GM21825 (cell line): ENCODE data around the gene RNF114.
"Not testable (repeated sequence)": the region's sequence is repeated elsewhere in the genome, so short reads cannot be mapped to it uniquely, and the experiment has no call there.

Experiments used
- ATAC-seq: cut with Tn5 transposase; IDR thresholded peaks from one replicate; pipeline ENCODE4 v1.9.1; 2021; ENCODE audit warnings: mild to moderate bottlenecking, moderate library complexity; ENCODE audit not compliant: unreplicated experiment

Gene RNF114

DNA sequence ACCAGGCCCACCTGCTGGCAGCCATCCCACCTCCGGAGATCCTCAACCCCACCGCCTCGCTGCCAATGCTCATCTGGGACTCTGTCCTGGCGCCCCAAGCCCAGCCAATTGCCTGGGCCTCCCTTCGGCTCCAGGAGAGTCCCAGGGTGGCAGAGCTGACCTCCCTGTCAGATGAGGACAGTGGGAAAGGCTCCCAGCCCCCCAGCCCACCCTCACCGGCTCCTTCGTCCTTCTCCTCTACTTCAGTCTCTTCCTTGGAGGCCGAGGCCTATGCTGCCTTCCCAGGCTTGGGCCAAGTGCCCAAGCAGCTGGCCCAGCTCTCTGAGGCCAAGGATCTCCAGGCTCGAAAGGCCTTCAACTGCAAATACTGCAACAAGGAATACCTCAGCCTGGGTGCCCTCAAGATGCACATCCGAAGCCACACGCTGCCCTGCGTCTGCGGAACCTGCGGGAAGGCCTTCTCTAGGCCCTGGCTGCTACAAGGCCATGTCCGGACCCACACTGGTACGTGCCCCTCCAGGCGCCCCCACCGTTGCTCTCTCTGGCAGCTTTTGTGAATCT lies 47.7 kb downstream of the RNF114 start:
- ATAC-seq, result no peak

DNA sequence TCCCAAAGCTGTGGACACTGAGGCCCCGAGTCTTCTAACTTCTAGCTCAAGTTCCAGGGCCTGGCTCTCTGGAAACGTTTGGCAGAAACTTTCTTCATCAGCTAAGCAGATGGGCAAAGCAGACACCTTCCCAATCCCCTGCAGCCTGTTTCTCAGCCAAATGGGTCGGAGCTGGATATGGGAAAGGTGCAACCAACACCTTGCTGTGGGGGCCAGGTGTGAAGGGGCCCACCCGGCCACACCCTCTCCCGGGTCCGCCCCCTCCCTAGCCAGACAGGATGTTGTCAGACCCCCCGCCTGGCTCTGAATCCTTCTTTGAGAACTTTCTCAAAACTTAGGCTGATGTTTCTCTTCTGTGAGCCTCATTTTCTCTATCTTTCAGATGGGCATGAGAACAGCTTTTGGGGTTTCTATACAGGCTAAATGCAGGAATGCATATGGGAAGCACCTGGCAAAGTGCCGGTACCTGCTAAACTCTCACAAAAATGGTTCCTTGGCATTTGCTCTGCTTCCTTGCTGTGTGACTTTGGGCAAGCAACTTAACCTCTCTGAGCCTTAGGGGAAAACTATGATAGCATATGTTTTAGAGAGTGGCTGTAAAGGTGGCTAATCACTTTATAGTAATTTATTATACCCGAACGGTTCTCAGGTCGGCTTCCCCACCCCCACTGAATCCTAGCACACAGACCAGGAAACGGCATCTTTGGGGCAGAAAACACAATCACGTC lies 48.4 kb downstream of the RNF114 start:
- ATAC-seq, result no peak

DNA sequence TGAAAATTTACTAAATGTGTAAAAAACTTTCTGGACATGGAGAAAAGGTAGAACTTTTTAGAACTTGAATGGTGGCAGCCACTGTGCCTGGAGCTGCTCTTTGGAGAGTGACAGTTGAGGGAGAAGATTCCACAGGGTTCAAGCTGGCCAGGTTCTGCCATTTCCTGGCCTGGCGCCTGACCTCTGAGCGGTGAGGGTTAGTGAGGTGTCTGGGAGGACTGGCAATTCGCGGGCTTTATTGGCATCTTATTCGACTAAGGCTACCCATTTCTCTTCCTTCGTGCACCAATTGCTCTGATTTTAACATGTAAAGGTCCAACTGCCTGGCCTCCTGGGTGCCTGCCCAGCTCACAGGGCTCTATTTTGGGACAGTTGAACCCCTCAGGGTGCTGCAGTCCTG lies 49.0 kb downstream of the RNF114 start:
- no peak for ATAC-seq

DNA sequence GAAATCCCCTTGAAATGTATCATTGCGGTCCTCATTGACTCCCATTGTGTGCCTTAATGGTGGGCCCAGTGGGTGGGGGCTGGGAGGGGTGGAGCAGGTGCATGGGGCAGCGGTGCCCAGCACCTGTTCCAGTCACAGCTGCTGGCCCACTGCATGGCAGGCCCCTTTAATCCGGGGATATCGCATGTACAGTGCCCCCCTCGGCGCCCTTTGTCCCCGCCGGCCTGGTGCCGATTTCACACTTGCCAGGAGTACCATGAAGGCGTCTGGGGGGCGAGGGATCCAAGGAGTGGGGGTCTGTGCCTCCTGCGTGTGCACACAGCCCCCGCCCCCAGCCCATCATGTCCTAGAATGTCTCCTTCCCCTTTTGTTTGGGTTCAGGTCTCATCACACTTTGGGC lies 49.4 kb downstream of the RNF114 start:
- ATAC-seq, result no peak

DNA sequence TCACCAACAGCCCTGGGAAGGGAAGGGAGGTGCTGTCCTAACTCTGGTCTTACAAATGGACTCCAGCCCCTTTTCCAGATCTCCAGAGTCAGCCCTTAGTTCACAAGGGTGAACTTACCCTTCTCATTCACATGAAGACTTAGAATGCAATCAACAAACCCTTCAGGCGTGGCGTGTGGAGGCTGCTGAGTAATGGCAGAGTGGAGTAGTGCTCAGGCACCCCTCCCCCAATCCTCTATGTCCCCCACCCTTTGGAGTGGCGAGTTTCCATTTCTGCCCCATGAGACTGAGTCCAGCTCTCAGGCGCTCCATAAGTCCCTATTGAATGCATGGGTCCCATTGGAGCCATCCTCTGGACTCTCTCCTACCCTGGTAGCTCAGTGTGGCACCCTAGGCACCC lies 49.9 kb downstream of the RNF114 start:
- no peak for ATAC-seq

DNA sequence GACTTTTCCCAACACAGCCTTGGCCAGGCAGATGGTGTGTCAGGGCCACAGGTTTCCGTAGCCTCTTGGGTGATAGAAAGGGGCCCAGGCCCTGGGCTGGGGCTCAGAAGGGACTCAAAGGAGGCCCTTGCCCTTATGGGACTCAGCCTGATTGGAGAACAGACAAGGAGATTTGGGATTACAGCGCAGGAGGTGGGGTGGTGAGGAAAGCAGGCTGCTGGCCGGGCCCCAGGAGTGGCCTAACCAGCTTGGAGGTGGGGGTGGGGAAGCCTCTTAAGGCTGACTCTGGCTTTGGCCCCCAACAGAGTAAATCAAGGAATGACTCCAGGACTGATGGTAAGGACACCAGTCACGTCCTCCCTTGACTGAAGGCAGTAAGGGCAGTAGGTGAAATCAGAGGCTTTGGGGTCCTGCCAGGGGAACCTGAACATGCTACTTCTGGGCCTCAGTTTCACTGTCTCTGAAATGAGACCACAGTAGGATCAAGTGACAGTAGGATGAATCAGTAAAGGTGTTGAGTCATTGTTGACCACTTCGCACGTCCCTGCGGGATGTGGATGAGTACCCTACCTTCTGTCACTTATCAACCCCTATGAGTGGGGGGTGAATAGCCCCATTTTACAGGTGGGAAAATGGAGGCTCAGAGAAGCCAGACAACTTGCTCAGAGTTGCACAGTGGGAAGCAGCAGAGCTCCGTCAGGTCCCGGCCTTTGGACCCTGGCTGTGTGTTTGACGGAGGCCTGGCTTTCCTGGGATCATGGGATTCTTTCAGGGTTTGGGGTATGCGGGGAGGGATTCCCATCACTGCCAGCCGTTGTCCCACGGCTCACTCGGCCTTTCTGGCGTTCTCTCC lies 51.0 kb downstream of the RNF114 start:
- no peak for ATAC-seq

DNA sequence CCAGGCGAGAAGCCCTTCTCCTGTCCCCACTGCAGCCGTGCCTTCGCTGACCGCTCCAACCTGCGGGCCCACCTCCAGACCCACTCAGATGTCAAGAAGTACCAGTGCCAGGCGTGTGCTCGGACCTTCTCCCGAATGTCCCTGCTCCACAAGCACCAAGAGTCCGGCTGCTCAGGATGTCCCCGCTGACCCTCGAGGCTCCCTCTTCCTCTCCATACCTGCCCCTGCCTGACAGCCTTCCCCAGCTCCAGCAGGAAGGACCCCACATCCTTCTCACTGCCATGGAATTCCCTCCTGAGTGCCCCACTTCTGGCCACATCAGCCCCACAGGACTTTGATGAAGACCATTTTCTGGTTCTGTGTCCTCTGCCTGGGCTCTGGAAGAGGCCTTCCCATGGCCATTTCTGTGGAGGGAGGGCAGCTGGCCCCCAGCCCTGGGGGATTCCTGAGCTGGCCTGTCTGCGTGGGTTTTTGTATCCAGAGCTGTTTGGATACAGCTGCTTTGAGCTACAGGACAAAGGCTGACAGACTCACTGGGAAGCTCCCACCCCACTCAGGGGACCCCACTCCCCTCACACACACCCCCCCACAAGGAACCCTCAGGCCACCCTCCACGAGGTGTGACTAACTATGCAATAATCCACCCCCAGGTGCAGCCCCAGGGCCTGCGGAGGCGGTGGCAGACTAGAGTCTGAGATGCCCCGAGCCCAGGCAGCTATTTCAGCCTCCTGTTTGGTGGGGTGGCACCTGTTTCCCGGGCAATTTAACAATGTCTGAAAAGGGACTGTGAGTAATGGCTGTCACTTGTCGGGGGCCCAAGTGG lies 51.9 kb downstream of the RNF114 start:
- no peak for ATAC-seq

DNA sequence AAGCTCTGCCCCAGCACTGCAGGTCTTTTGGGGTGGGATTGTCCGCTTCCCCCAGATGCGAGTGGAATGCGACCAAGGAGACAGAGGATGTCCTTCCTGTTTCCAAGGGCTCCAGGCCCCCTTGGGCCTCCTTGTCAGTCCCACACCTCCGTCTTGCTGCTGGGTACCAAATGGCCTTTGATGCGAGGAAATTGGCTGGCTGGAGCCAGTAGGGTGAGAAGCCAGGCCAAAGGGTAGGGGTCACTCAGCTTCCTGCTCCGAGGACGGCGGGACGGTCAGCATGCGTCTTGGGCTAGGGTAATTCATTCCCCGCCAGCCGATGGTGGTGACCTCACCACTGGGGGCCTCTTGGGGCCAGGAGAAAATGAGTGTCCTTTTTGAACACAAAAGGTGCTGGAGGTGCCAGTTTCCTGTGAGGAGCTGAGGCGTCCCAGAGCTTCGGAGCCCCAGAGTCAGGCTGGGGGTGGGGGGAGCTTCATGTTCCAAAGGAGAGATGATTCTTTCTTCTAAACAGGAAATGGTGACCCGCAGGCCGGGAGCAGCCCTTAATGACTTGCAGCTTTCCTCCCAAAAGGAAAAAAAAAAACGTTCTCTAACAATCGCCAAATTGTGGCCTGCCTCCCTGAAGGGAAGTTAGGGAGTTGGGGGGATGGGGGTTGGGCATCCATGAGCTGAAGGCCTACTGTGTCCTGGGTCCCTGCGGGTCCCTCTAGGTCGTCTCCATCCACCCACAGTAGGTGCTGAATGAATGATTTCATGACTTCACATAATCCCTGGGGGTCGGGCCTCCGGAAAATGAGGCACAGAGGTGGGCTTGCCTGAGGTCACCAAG lies 53.3 kb downstream of the RNF114 start:
- no peak for ATAC-seq

DNA sequence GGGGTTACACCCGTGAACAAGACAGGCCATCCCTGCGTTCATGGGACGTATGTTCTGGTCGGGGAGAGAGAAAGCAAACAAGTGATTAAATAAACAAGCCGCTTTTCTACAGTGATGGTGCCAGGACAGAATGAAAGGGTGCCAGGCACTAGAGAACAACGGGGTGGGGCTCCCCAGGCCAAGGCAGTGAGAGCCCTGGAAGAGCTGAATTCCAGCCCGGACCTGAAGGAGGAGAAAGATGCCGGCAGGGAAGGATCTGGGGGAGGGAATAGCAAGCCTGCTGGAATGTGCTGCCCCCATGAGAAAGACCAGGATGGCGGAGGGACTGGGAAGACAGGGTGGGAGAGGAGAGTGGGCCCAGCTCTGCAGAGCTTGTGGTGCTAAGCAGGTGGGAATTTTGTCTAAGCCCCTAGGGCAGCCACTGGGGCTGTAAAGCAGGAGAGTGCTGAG lies 54.1 kb downstream of the RNF114 start:
- ATAC-seq, result no peak

DNA sequence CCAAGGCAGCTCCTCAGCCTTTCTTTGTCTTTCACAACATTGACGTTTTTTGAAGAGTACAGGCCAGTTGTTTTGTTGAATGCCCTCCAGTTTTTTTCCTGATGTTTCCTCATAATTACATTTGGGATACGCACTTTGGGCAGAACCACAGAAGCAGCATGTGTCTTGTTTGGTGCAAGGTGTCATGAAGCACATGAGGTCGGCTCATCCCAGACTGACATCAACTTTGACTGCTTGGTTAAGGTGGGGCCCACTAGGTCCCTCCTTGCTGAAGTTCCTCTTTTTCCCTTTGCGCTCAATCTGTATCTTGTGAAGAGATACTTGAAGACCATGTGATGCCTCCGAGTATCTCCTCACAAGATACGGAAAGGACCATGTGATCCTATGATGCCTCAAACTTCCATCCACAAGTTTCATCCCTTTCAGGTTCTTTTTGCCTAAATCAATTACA lies 57.1 kb downstream of the RNF114 start:
- no peak for ATAC-seq

DNA sequence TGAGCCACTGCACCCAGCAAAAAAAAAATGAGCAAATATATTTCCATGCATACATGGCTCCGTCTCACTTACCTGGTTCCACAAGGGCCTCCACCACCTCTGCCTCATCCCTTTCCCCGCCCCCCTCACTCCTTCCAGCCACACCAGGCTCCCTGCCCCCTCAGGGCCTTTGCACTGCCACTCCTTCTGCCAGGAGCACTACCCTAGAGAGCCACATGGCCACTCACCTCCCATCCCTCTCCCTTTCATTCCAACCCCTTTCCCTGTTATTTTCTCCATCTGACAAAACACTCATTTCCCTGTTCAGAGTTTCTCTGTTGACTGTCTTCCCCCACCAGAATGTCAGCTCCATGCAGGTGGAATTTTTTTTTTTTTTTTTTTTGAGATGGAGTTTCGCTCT lies 59.4 kb downstream of the RNF114 start:
- no peak for ATAC-seq

DNA sequence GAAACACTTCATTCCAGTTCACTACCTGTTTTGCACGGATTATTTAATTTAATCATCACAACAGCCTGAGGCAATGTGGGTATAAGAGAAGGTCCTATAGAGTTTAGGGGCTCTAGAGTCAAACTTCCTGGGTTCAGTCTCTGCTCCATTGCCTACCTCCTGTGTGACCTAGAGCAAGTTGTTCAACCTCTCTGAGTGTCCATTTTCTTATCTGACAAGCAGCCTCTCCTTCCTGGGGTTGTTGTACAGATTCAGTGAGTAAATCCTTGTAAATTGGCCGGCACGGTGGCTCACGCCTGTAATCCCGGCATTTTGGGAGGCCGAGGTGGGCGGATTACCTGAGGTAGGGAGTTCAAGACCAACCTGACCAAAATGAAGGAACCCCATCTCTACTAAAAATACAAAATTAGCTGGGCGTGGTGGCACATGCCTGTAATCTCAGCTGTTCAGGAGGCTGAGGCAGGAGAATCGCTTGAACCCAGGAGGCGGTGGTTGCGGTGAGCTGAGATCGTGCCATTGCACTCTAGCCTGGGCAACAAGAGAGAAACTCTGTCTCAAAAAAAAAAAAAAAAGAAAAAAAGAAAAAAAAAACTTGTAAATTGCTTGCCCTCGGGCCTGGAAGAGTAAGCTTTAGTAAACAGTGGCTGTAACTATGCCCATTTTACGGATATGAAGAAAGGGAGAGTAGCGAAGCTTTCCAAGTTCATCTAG lies 62.4 kb downstream of the RNF114 start:
- not testable (repeated sequence) for ATAC-seq

DNA sequence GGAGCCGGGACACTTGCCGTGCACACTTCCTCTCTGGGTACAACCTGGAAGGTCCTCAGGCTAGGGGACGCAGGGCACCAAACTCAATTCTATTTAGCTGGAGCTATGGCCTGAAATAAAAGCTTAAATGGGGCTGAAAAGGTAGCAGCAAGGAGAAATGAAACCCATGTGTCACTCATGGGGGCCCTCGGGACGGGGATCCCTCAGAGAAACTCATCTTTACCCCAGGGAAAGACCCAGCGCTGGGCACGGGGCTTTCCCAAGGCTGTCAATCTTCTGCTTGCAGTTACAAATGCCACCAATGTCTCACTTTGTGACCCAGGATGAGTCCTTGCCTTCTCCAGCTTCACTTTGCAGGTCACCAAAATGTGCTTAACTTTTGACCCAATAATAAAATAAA lies 63.1 kb downstream of the RNF114 start:
- ATAC-seq, result peak; percentile 62

DNA sequence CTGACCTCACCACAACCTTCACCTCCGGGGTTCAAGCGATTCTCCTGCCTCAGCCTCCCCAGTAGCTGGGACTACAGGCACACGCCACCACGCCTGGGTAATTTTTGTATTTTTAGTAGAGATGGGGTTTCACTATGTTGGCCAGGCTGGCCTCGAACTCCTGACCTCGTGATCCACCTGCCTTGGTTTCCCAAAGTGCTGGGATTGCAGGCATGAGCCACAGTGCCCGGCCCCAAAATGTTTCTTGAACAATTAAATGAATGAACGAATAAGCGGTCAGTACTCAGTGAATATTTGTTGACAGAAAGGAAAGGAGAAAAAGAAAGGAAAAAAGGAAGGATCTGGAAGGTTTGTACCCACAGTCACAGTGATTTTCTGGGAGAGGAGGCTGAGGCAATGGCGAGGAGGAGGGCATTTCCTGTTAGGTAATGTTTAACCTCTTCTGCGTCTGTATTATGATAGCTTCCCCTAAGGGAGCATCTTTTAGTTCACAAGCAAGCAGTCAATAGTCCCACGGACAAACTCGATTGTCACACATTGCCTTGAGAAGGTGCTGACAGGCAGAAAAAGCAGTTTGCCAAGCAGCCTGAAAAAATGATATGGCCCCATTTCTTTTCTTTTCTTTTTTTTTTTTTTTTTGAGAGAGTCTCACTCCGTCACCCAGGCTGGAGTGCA lies 64.5 kb downstream of the RNF114 start:
- not testable (repeated sequence) for ATAC-seq

DNA sequence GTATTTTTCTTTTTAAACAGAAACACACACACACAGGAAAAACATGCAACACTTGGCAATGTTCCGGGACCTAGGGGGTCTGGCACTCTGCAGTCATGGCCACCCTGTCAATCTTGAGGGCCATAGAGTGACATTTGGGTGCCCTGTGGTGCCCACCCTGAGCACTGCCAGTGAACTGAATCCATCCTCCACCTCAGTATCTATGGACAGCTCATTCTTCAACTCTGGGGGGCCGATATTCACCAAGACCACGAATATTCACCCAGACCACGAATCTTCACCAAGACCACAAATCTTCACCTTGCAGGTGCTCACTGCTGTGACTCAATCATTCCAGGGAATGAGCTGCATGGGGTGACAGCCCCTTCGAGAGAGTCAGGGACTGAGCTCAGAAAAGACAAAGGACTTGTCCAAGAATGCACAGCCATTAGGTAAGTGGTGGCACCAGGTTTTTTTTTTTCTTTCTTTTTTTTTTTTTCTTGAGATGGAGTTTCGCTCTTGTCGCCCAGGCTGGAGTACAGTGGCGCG lies 65.7 kb downstream of the RNF114 start:
- no peak for ATAC-seq

DNA sequence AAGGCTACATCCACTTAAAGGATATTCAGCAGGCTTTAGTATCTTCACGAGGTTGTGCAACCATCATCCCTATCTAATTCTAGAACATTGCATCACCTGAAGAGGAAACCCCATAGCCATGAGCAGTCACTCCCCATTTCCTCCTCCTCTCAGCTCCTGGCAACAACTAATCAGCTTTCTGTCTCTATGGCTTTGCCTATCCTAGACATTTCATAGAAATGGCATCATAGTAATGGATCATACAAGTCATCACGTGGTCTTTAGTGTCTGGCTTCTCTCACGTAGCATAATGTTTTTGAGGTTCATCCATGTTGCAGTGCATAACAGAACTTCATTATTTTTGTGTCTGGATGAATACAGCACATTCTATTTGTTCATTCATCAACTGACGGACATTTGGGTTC lies 67.1 kb downstream of the RNF114 start:
- no peak for ATAC-seq
